ENCODE measurements around the gene PHF5A.
A peak's percentile ranks its signal among the peaks of the same experiment; 100 is the strongest.

The PHF5A gene

GRCh38 chr22:41425660-41426365, 42.7 kb downstream of the PHF5A start:
- H3K9me2 ChIP-seq (ENCODE audit: low read depth, low read length): no peaks in the 10 kb centered on the region
- H3K27me3 ChIP-seq (ENCODE audit: insufficient read depth, low read length): no peaks in the 10 kb centered on the region
- no peak overlapping the region for H3K9ac ChIP-seq (ENCODE audit: low read length)
- no peak for TF ChIP-seq EZH2 (IDR thresholded peaks at IDR 0.05; ENCODE audit: borderline replicate concordance, low read length)
- no peak for TF ChIP-seq CTCF (IDR thresholded peaks at IDR 0.05; ENCODE audit: low read length)
- peak overlapping the region; percentile 1 for H3K27ac ChIP-seq (ENCODE audit: low read depth, low read length, poor library complexity, severe bottlenecking)
- H3K36me3 ChIP-seq (ENCODE audit: insufficient read depth, low read length): peaks cover 13% of the 10 kb centered on the region; the same call in 1 of the 2 replicates
- H3K4me1 ChIP-seq (ENCODE audit: insufficient read depth, low read length, severe bottlenecking): peaks cover 20% of the 10 kb centered on the region
- H2AFZ ChIP-seq (ENCODE audit: low read length): no peak overlapping the region
- H3F3A ChIP-seq (ENCODE audit: insufficient read depth, low read length): no peaks in the 10 kb centered on the region
- no peaks in the 10 kb centered on the region for H4K20me1 ChIP-seq (ENCODE audit: insufficient read depth, low read length)
- no peak overlapping the region for H3K4me3 ChIP-seq (ENCODE audit: low read depth, low read length, poor library complexity, severe bottlenecking)
- no peaks in the 10 kb centered on the region for H3K9me3 ChIP-seq (ENCODE audit: low read length)
- H3K79me2 ChIP-seq (ENCODE audit: insufficient read depth, low read length): no peaks in the 10 kb centered on the region
- H3K4me2 ChIP-seq (ENCODE audit: low read length): no peak overlapping the region

GRCh38 chr22:41418717-41419116, 49.8 kb downstream of the PHF5A start:
- H3K36me3 ChIP-seq (ENCODE audit: insufficient read depth, low read length): peaks cover 8% of the 10 kb centered on the region; the same call in 1 of the 2 replicates
- no peaks in the 10 kb centered on the region for H3K27me3 ChIP-seq (ENCODE audit: insufficient read depth, low read length)
- H3K4me1 ChIP-seq (ENCODE audit: insufficient read depth, low read length, severe bottlenecking): peaks cover 35% of the 10 kb centered on the region
- no peaks in the 10 kb centered on the region for H4K20me1 ChIP-seq (ENCODE audit: insufficient read depth, low read length)
- no peak overlapping the region for H3K4me2 ChIP-seq (ENCODE audit: low read length)
- TF ChIP-seq EZH2 (IDR thresholded peaks at IDR 0.05; ENCODE audit: borderline replicate concordance, low read length): no peak
- no peak for TF ChIP-seq CTCF (IDR thresholded peaks at IDR 0.05; ENCODE audit: low read length)
- peaks cover 5% of the 10 kb centered on the region; the same call in 1 of the 2 replicates for H3K79me2 ChIP-seq (ENCODE audit: insufficient read depth, low read length)
- H3K9me3 ChIP-seq (ENCODE audit: low read length): no peaks in the 10 kb centered on the region
- H3K4me3 ChIP-seq (ENCODE audit: low read depth, low read length, poor library complexity, severe bottlenecking): no peak overlapping the region
- no peaks in the 10 kb centered on the region for H3K9me2 ChIP-seq (ENCODE audit: low read depth, low read length)
- no peak overlapping the region for H3K27ac ChIP-seq (ENCODE audit: low read depth, low read length, poor library complexity, severe bottlenecking)
- no peak overlapping the region for H3K9ac ChIP-seq (ENCODE audit: low read length)
- H2AFZ ChIP-seq (ENCODE audit: low read length): no peak overlapping the region
- H3F3A ChIP-seq (ENCODE audit: insufficient read depth, low read length): no peaks in the 10 kb centered on the region

GRCh38 chr22:41417622-41418390, 50.7 kb downstream of the PHF5A start:
- Histone ChIP-seq H3K27ac (ENCODE audit: low read depth, low read length, poor library complexity, severe bottlenecking) (no peak overlapping the region), H3K4me1 (ENCODE audit: insufficient read depth, low read length, severe bottlenecking) (peaks cover 36% of the 10 kb centered on the region), H3K4me3 (ENCODE audit: low read depth, low read length, poor library complexity, severe bottlenecking) (no peak overlapping the region), H3F3A (ENCODE audit: insufficient read depth, low read length) (no peaks in the 10 kb centered on the region), H2AFZ (ENCODE audit: low read length) (no peak overlapping the region), H3K36me3 (ENCODE audit: insufficient read depth, low read length) (peaks cover 7% of the 10 kb centered on the region; the same call in 1 of the 2 replicates), H3K27me3 (ENCODE audit: insufficient read depth, low read length) (no peaks in the 10 kb centered on the region), H4K20me1 (ENCODE audit: insufficient read depth, low read length) (no peaks in the 10 kb centered on the region), H3K9ac (ENCODE audit: low read length) (no peak overlapping the region), H3K9me3 (ENCODE audit: low read length) (no peaks in the 10 kb centered on the region), H3K79me2 (ENCODE audit: insufficient read depth, low read length) (peaks cover 5% of the 10 kb centered on the region; the same call in 1 of the 2 replicates), H3K9me2 (ENCODE audit: low read depth, low read length) (no peaks in the 10 kb centered on the region), H3K4me2 (ENCODE audit: low read length) (no peak overlapping the region)
- no peak for TF ChIP-seq CTCF (IDR thresholded peaks at IDR 0.05; ENCODE audit: low read length)
- TF ChIP-seq EZH2 (IDR thresholded peaks at IDR 0.05; ENCODE audit: borderline replicate concordance, low read length): no peak
